GM15510 (cell line): ENCODE measurements around the gene BATF.

Experiments used
- POLR2A ChIP-seq: IDR thresholded peaks from 3 replicates; pipeline ENCODE4 v1.6.1; 2011; ENCODE audit warnings: borderline replicate concordance; ENCODE audit not compliant: insufficient read length; ENCODE audit errors: extremely low read depth

Gene BATF

DNA sequence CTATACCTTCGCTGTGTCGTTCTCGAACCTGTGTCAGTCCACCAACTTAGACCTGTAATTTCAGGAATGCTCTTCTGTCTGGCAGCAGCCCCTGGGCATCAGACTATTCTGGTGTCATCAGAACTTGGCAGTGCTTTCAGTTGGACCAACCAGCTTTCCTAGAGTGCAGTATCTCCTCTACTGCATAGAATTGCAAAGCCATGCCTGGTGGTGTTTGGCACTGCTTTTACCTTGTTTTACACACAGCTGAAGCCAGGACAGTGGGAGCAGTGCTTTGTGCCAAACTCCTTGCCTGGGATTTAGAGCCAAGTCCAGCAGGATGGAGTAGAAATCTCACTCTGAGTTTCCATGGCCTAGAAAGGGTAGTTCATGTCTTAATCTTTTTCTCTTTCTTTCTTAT lies 57.6 kb downstream of the BATF start:
- no peak for TF ChIP-seq POLR2A

DNA sequence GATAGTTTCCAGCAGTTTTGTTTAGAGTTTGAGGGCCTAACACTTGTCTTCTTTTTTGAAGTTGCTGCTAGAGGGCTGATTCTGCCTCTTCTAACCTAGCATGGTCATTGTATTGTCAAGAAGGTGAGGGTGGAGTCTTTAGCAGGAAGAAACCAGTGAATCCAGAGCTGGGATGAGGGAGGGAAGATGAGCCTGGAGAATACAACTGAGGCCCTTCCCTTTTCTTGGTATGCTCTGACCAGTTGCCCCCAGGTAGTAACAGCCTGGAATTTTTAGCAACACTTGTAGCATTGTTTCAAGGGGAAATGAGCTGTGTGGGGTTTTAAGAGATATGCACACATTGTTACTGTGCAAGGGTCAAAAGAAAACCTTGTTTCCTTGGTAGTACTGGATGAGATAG lies 65.1 kb downstream of the BATF start:
- no peak for TF ChIP-seq POLR2A

DNA sequence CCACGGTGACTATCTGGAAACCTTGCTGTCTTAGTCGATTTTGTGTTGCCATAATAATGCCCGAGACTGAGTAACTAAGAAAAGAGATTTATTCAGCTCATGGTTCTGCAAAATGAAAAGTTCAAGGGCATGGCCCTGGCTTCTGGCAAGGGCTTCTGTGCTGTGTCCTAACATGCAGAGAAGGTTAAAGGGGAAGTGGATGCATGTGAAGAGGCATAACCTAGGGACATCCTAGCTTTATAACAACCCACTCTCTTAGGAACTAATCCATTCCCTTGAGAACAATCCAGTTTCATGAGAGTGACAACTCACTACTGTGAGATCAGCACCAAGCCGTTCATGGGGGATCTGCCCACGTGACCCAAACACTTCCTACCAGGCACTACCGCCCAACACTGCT lies 67.7 kb downstream of the BATF start:
- no peak for TF ChIP-seq POLR2A

DNA sequence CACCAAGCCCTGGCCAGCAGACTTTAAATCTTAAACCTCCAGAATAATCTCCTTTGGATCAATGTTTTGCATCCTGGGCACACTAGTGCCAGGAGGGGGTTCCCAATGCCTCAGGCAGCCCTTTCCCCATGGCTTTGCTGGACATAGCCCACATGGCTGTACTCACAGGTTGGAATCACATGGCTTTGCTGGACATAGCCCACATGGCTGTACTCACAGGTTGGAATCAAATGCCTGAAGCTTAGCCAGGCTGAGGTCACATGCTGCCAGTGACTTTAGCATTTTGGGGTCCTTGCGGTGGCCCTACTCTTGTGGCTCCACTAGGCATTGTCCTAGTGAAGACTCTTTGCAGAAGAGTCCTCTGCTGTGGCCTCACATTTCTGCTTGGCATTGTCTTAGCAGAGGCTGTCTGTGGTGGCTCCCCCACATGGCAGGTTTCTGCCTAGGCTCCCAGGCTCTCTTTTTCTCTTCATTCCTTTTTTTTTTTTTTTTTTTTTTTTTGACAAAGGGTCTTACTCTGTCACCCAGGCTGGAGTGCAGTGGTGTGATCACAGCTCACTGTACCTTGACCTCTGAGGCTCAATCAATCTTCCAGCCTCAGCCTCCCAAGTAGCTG lies 69.2 kb downstream of the BATF start:
- TF ChIP-seq POLR2A: no peak

DNA sequence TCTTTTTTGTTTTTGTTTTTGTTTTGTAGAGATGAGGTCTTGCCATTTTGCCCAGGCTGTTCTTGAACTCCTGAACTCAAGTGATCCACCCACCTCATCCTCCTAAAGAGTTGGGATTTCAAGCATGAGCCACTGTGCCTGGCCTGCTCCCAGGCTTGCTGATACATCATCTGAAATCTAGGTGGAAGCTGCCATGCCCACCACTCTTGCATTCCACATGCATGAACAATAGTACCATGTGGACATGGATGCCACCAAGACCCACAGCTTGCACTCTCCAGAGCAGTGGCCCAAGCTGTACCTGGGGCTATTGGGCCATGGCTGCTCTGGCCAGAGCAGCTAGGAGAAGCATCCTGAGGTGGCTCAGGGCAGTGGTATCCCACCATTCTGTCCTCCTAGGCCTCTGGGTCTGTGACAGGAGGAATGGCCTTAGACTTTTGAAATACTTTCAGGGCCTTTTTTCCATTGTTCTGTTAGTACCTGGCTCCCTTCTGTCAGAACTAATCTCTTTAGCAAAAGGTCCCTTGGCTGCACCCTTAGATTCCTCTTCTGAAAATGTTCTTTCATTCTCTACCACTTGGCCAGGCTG lies 69.8 kb downstream of the BATF start:
- no peak for TF ChIP-seq POLR2A

DNA sequence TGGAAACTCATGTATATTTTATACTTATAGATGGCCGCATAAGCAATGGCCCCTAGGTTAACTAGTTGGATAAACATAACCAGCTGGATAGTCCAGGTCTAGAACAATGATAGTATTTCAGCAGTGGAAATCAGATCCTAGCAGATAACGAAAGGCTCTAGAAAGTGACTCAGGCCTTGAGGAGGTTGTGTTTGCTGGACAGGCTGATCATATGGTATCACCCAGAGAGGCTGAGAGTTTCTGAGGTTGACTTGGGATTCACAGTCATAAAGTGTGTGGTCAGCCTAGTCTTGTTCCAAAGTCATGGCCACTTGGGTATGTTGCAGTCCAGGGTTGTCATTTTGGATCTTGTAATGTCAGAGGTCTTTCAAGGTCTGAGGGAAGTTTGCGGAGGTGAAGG lies 73.0 kb downstream of the BATF start:
- TF ChIP-seq POLR2A: no peak
